HK-2 (cell line): ENCODE measurements around the gene TIGD3.

Experiments used
- DNase-seq: peaks from one replicate; pipeline ENCODE4 v3.0.0-alpha.2; 2018; ENCODE audit not compliant: unreplicated experiment

Gene TIGD3

GRCh38 chr11:65354265-65355012 lies at the start of gene TIGD3:
Gene TIGD3, plus strand, starts transcription at chr11:65354751. Its CDS starts 1,058 bp downstream, at chr11:65355809.
- peak; percentile 92 for DNase-seq

- no peak for DNase-seq
Observed at GRCh38 chr11:65305501-65306268, 48.9 kb upstream of the TIGD3 start.

- no peak for DNase-seq
Observed at GRCh38 chr11:65307298-65308229, 47.0 kb upstream of the TIGD3 start.

GRCh38 chr11:65308281-65308891 lies 46.2 kb upstream of the TIGD3 start:
- DNase-seq, result no peak

GRCh38 chr11:65309006-65309405 lies 45.5 kb upstream of the TIGD3 start:
- DNase-seq, result no peak

GRCh38 chr11:65310215-65310614 lies 44.3 kb upstream of the TIGD3 start:
- DNase-seq, result no peak

GRCh38 chr11:65310736-65311135 lies 43.8 kb upstream of the TIGD3 start:
- no peak for DNase-seq

GRCh38 chr11:65311170-65311678 lies 43.3 kb upstream of the TIGD3 start:
- DNase-seq, result no peak

GRCh38 chr11:65314501-65315203 lies 39.9 kb upstream of the TIGD3 start, which contains the start of gene CDC42EP2:
Gene CDC42EP2, plus strand, starts transcription at chr11:65314866. Its CDS starts 6,033 bp downstream, at chr11:65320899.
- DNase-seq, result peak; percentile 80

GRCh38 chr11:65315204-65315865 lies 39.2 kb upstream of the TIGD3 start:
- peak; percentile 78 for DNase-seq

- no peak for DNase-seq
Observed at GRCh38 chr11:65315866-65316226, 38.7 kb upstream of the TIGD3 start.

GRCh38 chr11:65316227-65317024 lies 38.1 kb upstream of the TIGD3 start:
- DNase-seq, result no peak

GRCh38 chr11:65317025-65317786 lies 37.3 kb upstream of the TIGD3 start:
- peak; percentile 58 for DNase-seq

GRCh38 chr11:65320386-65321075 lies 34.0 kb upstream of the TIGD3 start:
- no peak for DNase-seq

GRCh38 chr11:65321076-65321475 lies 33.5 kb upstream of the TIGD3 start:
- DNase-seq, result no peak

- DNase-seq, result no peak
Observed at GRCh38 chr11:65321828-65322485, 32.6 kb upstream of the TIGD3 start.

- no peak for DNase-seq
Observed at GRCh38 chr11:65323813-65324212, 30.7 kb upstream of the TIGD3 start.
